Measurements from ENCODE around the gene CA12.
"Not testable (repeated sequence)": the region's sequence is repeated elsewhere in the genome, so short reads cannot be mapped to it uniquely, and the experiment has no call there.

The CA12 gene

DNA sequence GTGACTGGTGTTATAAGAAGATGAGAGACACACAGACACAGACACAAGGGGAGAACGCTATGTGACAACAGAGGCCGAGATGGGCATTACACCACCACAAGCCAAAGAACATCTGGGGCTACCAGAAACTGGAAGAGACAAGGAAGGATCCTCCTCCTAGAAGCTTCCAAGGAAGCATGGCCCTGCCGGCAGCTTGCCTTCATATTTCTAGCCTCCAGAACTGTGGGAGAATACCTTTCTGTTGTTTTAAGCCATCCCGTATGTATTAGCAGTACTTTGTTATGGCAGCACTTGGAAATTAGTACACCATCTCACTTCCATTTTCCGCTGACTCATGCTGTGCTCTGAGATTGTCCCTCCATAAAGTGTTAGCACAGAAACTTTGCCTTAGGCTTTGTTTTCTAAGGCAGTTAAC is 38.7 kb upstream of the CA12 start:
- TF ChIP-seq CTCF (IDR thresholded peaks at IDR 0.05; ENCODE audit: insufficient read depth, low read depth, low read length, missing control alignments), result no peak
- peak; percentile 36 for DNase-seq (ENCODE audit: low read depth)
- H3K4me3 ChIP-seq (ENCODE audit: low read length), result no peak overlapping the region

- TF ChIP-seq CTCF (IDR thresholded peaks at IDR 0.05; ENCODE audit: insufficient read depth, low read depth, low read length, missing control alignments), result no peak
Observed at GRCh38 chr15:63418811-63419210, 37.2 kb upstream of the CA12 start.

DNA sequence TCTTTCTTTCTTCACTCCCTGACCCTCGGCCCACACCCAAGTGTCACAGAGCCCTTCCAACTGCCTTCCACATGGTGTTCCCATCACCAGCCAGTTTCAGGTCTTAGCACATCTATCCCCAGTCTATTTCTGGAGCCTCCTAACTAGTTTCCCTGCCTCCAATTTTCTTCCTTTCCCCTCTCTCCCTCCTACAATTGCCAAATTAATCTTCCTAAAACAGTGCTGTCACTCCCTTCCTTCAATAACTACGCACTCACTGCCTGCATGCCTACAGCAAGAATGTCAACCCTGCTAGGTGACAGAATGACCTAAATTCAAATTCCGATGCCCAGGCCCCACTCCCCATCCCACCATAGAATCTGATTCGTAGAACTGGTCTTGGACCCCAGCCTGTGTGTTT is 36.1 kb upstream of the CA12 start:
- no peak overlapping the region for H3K4me3 ChIP-seq (ENCODE audit: low read length)
- no peak for TF ChIP-seq CTCF (IDR thresholded peaks at IDR 0.05; ENCODE audit: insufficient read depth, low read depth, low read length, missing control alignments)
- no peak for DNase-seq (ENCODE audit: low read depth)

More at GRCh38 chr15:63418811-63419210, 37.2 kb upstream of the CA12 start:
- no peak overlapping the region for H3K4me3 ChIP-seq (ENCODE audit: low read length)
- no peak for DNase-seq (ENCODE audit: low read depth)

GRCh38 chr15:63417274-63417673 is 35.6 kb upstream of the CA12 start:
- not testable (repeated sequence) for H3K4me3 ChIP-seq (ENCODE audit: low read length); DNase-seq (ENCODE audit: low read depth)

DNA sequence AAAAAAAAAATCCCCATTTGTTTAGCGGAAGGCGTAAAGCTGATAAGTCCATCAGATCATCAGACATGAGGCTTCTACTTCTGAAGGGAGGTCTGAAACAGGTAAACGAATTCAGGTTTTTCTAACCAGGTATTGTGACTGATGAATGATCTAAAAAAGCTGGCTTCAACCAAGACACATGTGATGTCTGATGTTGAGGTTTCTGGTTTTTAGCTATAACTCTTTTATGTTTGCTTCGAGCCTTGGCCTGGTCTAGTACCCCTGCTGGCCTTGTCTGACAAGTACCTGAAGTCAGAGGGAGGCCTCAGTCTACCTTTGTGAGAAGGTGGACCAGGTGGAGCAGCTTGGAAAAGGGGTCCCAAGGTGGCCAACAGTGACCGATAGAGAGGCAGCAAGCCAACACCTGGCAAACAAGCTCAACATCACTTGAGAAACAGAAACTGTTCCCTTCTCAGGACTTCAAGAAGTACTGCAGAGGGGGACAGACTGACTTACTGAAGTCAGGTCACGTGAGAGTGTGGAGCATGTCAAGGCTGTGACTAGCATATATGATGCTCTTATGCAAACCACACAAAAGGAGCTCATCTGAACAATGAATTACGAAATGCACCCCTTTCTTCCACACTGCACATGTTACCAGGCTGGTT is 33.0 kb upstream of the CA12 start:
- no peak overlapping the region for H3K4me3 ChIP-seq (ENCODE audit: low read length)
- TF ChIP-seq CTCF (IDR thresholded peaks at IDR 0.05; ENCODE audit: insufficient read depth, low read depth, low read length, missing control alignments), result no peak
- peak; percentile 28 for DNase-seq (ENCODE audit: low read depth)

- TF ChIP-seq CTCF (IDR thresholded peaks at IDR 0.05; ENCODE audit: insufficient read depth, low read depth, low read length, missing control alignments), result no peak
- DNase-seq (ENCODE audit: low read depth), result no peak
- H3K4me3 ChIP-seq (ENCODE audit: low read length), result no peak overlapping the region
Observed at GRCh38 chr15:63412551-63412950, 30.9 kb upstream of the CA12 start.

DNA sequence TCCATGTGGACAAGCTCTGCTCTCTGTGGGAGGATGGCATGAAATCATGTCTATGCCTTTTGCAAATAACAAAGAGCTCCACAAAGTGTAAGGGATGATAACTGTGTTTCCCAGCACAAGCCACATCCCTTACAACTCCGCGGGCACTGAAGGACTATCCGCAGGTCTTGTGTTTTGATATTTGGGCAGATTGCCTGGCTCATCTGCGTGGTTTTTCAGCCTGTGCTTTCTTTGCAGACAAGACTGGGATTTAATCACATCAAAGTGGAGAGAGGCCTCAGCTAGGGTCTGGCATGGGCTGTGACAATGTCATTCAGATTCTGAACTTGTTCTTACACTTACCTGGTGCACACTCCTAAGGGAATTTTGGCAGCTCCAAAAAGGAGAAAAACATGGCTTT is 30.2 kb upstream of the CA12 start:
- no peak for DNase-seq (ENCODE audit: low read depth)
- no peak for TF ChIP-seq CTCF (IDR thresholded peaks at IDR 0.05; ENCODE audit: insufficient read depth, low read depth, low read length, missing control alignments)
- H3K4me3 ChIP-seq (ENCODE audit: low read length), result no peak overlapping the region
